Hematopoietic multipotent progenitor cell treated with erythropoietin and hydrocortisone succinate and interleukin-3 and kit ligand, for 8 days (in vitro differentiated cells): ENCODE measurements around the gene COL4A2.

Experiments
- DNase-seq: peaks from one replicate; pipeline ENCODE4 v3.0.0-alpha.2; 2015

Gene COL4A2

GRCh38 chr13:110341445-110342244, 34.6 kb downstream of the COL4A2 start:
- DNase-seq = no peak

- no peak for DNase-seq
Observed at GRCh38 chr13:110342474-110342873, 35.4 kb downstream of the COL4A2 start.

GRCh38 chr13:110343241-110343865, 36.3 kb downstream of the COL4A2 start:
- no peak for DNase-seq

GRCh38 chr13:110344320-110344719, 37.2 kb downstream of the COL4A2 start:
- no peak for DNase-seq

- no peak for DNase-seq
Observed at GRCh38 chr13:110345266-110345665, 38.2 kb downstream of the COL4A2 start.

GRCh38 chr13:110345701-110346100, 38.6 kb downstream of the COL4A2 start:
- no peak for DNase-seq

GRCh38 chr13:110346661-110347067, 39.6 kb downstream of the COL4A2 start:
- no peak for DNase-seq

- DNase-seq = no peak
Observed at GRCh38 chr13:110347088-110347487, 40.0 kb downstream of the COL4A2 start.

- no peak for DNase-seq
Observed at GRCh38 chr13:110347535-110348308, 40.6 kb downstream of the COL4A2 start.

GRCh38 chr13:110348309-110349105, 41.4 kb downstream of the COL4A2 start:
- no peak for DNase-seq

- no peak for DNase-seq
Observed at GRCh38 chr13:110349239-110349638, 42.2 kb downstream of the COL4A2 start.

GRCh38 chr13:110350049-110350448, 43.0 kb downstream of the COL4A2 start:
- DNase-seq = no peak

GRCh38 chr13:110350509-110350908, 43.4 kb downstream of the COL4A2 start:
- DNase-seq = no peak

- no peak for DNase-seq
Observed at GRCh38 chr13:110351636-110352420, 44.7 kb downstream of the COL4A2 start.

- DNase-seq = no peak
Observed at GRCh38 chr13:110352735-110353134, 45.7 kb downstream of the COL4A2 start.

- no peak for DNase-seq
Observed at GRCh38 chr13:110353339-110353977, 46.4 kb downstream of the COL4A2 start.

- no peak for DNase-seq
Observed at GRCh38 chr13:110354123-110354627, 47.1 kb downstream of the COL4A2 start.

GRCh38 chr13:110354715-110355473, 47.8 kb downstream of the COL4A2 start:
- DNase-seq = peak; percentile 25

- DNase-seq = no peak
Observed at GRCh38 chr13:110356362-110356761, 49.3 kb downstream of the COL4A2 start.

GRCh38 chr13:110358381-110358780, 51.3 kb downstream of the COL4A2 start:
- DNase-seq = no peak
